Uterus (tissue), 4 donors: ENCODE measurements around the gene CAB39. TPM values are rescaled to one million over a fixed set of nuclear protein-coding genes. Genes with fewer than 3 reads are reported as not detected.

ENCODE experiments used
- DNase-seq, 2 donors: peaks; one replicate each; pipeline ENCODE4 v3.0.0-alpha.2; 2019 to 2020
- H3K27ac ChIP-seq, 2 donors: fragments of 200-600 bp; sonication (generic); 1 replicate in 1 of 2; 2 replicates in 1 of 2; pipeline ENCODE4 v1.5.1; 2016 to 2018
- H3K27me3 ChIP-seq, 2 donors: fragments of 200-600 bp; sonication (generic); one replicate each; pipeline ENCODE4 v1.5.1; 2018 to 2019; ENCODE audit warnings: control low read depth in 1 of 2
- H3K36me3 ChIP-seq, 2 donors: fragments of 200-600 bp; sonication (generic); one replicate each; pipeline ENCODE4 v1.5.1; 2019; ENCODE audit warnings: control low read depth in 1 of 2
- H3K4me1 ChIP-seq, 2 donors: fragments of 200-600 bp; sonication (generic); one replicate each; pipeline ENCODE4 v1.5.1; 2018 to 2019; ENCODE audit warnings: control low read depth in 1 of 2
- H3K4me3 ChIP-seq, 2 donors: fragments of 200-600 bp; sonication (generic); 1 replicate in 1 of 2; 2 replicates in 1 of 2; pipeline ENCODE4 v1.5.1; 2018 to 2019; ENCODE audit warnings: mild to moderate bottlenecking in 1 of 2
- H3K9me3 ChIP-seq, 2 donors: fragments of 200-600 bp; sonication (generic); one replicate each; pipeline ENCODE4 v1.5.1; 2019; ENCODE audit warnings: control low read depth in 1 of 2
- CTCF ChIP-seq, 4 experiments: fragments of 200-600 bp in 2 of 4; fragments of 450-650 bp in 2 of 4; sonication (generic) in 2 of 4; IDR thresholded peaks; one replicate each; pipeline ENCODE4 v1.5.1; 2016 to 2019; ENCODE audit warnings: antibody characterized with exemption in 4 of 4, mild to moderate bottlenecking in 2 of 4, moderate library complexity in 1 of 4
- POLR2A ChIP-seq, 2 donors: fragments of 450-650 bp; IDR thresholded peaks; one replicate each; pipeline ENCODE4 v1.6.1; 2016; ENCODE audit warnings: antibody characterized with exemption in 2 of 2, mild to moderate bottlenecking in 1 of 2, moderate library complexity in 1 of 2
- intact Hi-C: fragments of 100-400 bp; cut with DNase I; formaldehyde crosslinking; loops from one replicate; pipeline ENCODE4 v1.15.1; 2023; ENCODE audit warnings: low total_unique reads
- total RNA-seq, 4 donors: library from RNA; depleted of rRNA in 3 of 4; stranded (reverse); fragments of >200 nt in 3 of 4; gene quantifications; one replicate each; pipeline versions ENCODE4 v1.1.0 to v1.2.4, GENCODE V29; 2014 to 2023
- donor health status: DM: yes; HTN: yes; CAD: no.

The CAB39 gene
- total RNA-seq, 4 donors from 2014 or later, result 33.6 to 121 (median 78.0) TPM

GRCh38 chr2:230827774-230828271, 115.2 kb downstream of the CAB39 start:
- H3K27ac ChIP-seq, result no peak overlapping the region
- H3K4me3 ChIP-seq, result no peak overlapping the region
- H3K36me3 ChIP-seq, result no peaks in the 10 kb centered on the region
- no peak for DNase-seq
- TF ChIP-seq CTCF (IDR thresholded peaks at IDR 0.05), result no peak
- no peak for TF ChIP-seq POLR2A (IDR thresholded peaks at IDR 0.05)
- H3K27me3 ChIP-seq, result peaks cover 5 to 7% of the 10 kb centered on the region in 2 donors
- no peaks in the 10 kb centered on the region for H3K9me3 ChIP-seq
- intact Hi-C loops, result loop anchor here (5.0 kb wide), 1 partner anchor 159 kb away; no protein-coding TSS in a partner anchor
- H3K4me1 ChIP-seq, result peaks cover 0 to 4% of the 10 kb centered on the region in 2 donors

GRCh38 chr2:230828272-230828961, 115.8 kb downstream of the CAB39 start:
- Histone ChIP-seq H3K9me3 (no peaks in the 10 kb centered on the region), H3K27me3 (peaks cover 5 to 7% of the 10 kb centered on the region in 2 donors), H3K4me1 (peaks cover 0 to 4% of the 10 kb centered on the region in 2 donors), H3K4me3 (no peak overlapping the region), H3K27ac (no peak overlapping the region), H3K36me3 (no peaks in the 10 kb centered on the region)
- no peak for DNase-seq
- TF ChIP-seq CTCF (IDR thresholded peaks at IDR 0.05) (no peak), POLR2A (IDR thresholded peaks at IDR 0.05) (no peak)
- intact Hi-C loops, result loop anchor here (5.0 kb wide), 1 partner anchor 159 kb away; no protein-coding TSS in a partner anchor

GRCh38 chr2:230829293-230829692, 116.7 kb downstream of the CAB39 start:
- H3K27ac ChIP-seq, result no peak overlapping the region
- H3K27me3 ChIP-seq, result peaks cover 5 to 7% of the 10 kb centered on the region in 2 donors
- intact Hi-C loops, result loop anchor here (5.0 kb wide), 1 partner anchor 158 kb away; no protein-coding TSS in a partner anchor
- no peak overlapping the region for H3K4me3 ChIP-seq
- no peaks in the 10 kb centered on the region for H3K9me3 ChIP-seq
- DNase-seq, result no peak
- no peaks in the 10 kb centered on the region for H3K36me3 ChIP-seq
- peaks cover 0 to 4% of the 10 kb centered on the region in 2 donors for H3K4me1 ChIP-seq
- TF ChIP-seq POLR2A (IDR thresholded peaks at IDR 0.05) (no peak), CTCF (IDR thresholded peaks at IDR 0.05) (no peak)

GRCh38 chr2:230829959-230830358, 117.3 kb downstream of the CAB39 start:
- DNase-seq, result no peak
- intact Hi-C loops, result loop anchor here (5.0 kb wide), 1 partner anchor 157 kb away; no protein-coding TSS in a partner anchor
- TF ChIP-seq POLR2A (IDR thresholded peaks at IDR 0.05) (no peak), CTCF (IDR thresholded peaks at IDR 0.05) (no peak)
- peaks cover 5 to 7% of the 10 kb centered on the region in 2 donors for H3K27me3 ChIP-seq
- H3K9me3 ChIP-seq, result no peaks in the 10 kb centered on the region
- no peak overlapping the region for H3K4me3 ChIP-seq
- H3K27ac ChIP-seq, result no peak overlapping the region
- peaks cover 0 to 4% of the 10 kb centered on the region in 2 donors for H3K4me1 ChIP-seq
- H3K36me3 ChIP-seq, result no peaks in the 10 kb centered on the region

GRCh38 chr2:230830428-230830827, 117.8 kb downstream of the CAB39 start:
- peaks cover 0 to 4% of the 10 kb centered on the region in 2 donors for H3K4me1 ChIP-seq
- no peak for TF ChIP-seq CTCF (IDR thresholded peaks at IDR 0.05)
- TF ChIP-seq POLR2A (IDR thresholded peaks at IDR 0.05), result no peak
- intact Hi-C loops, result no loop called here
- no peaks in the 10 kb centered on the region for H3K36me3 ChIP-seq
- peaks cover 5 to 7% of the 10 kb centered on the region in 2 donors for H3K27me3 ChIP-seq
- no peak overlapping the region for H3K27ac ChIP-seq
- no peak for DNase-seq
- no peak overlapping the region for H3K4me3 ChIP-seq
- no peaks in the 10 kb centered on the region for H3K9me3 ChIP-seq
